Measurements from ENCODE around the gene ZBTB20. TPM values are rescaled to one million over a fixed set of nuclear protein-coding genes. Genes with fewer than 3 reads are reported as not detected.

The ZBTB20 gene
- polyA plus RNA-seq, 1 donor from 2014 or later: 42.6 TPM

DNA sequence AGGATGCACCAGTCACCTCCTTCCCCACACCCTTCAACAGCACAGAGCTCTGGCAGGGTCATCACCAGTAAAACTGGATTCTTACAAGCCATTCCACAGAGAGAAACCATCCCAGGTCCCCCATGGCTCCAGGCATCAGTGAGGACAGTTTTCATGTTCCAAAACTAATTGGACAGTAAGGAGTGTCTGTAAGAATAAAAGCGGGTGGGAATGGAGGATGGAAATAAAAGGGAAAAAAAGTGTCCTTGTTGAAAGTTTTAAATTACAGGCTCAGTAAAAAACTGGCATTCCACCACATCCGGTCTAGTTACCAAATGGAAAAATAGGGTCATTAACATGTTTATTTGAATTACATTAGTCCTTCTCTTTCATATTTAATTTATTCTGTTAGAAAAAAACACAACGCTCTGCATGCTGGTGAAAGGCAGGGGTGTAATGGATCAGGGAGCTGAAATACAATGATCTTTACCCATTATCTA lies 735.9 kb downstream of the ZBTB20 start:
- Mint-ChIP-seq H3K27me3 (no peaks in the 10 kb centered on the region), H3K27ac (no peak overlapping the region), H3K9me3 (no peaks in the 10 kb centered on the region), H3K4me3 (no peak overlapping the region), H3K4me1 (peaks cover 26 to 35% (median 35%) of the 10 kb centered on the region in 3 donors), H3K36me3 (peaks cover 2% of the 10 kb centered on the region)

DNA sequence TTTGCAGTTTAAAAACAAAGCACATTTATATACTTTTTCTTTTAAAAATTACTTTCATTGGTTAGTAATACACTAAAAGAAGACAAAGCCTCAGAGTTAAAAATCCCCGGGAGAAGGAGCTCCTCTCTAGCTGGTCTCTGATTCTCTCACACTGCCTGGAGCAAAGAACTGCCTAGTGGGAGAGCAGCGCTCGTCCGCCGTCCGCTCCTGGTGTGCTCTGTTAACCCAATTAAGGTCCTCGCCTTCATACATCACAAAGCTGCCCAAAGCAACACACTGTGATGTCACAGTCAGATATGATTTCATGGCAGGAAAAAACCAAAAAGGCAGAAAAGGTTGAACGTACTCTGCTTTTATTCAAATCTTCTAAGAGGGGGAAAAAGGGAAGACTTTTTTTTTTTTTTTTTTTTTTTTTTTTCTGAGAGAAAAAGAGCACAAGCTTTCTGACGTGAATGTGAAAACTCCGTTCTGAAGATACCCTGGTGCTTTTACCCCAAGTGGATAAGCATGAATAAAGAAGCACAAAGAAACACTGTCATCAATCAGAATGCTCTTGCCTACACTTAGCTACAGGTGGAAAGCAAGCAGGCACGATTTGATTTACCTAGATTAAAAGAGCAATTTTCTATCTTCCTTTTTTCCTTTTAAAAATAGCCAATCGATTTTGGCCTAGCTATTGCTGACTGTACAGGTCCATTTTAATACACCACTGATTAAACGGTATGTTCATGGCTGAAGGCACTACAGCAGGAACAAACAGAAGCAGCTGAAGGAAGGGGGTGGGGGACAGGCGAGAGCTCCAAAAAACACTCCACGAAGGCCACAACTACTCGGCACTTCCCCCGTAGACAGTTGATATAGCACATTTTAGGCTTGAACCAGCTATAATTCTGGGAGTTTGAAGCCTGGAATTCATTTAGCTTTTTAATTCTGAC lies 738.1 kb downstream of the ZBTB20 start:
- H3K36me3 Mint-ChIP-seq: peaks cover 4% of the 10 kb centered on the region
- H3K27me3 Mint-ChIP-seq: no peaks in the 10 kb centered on the region
- H3K4me3 Mint-ChIP-seq: no peak overlapping the region
- H3K4me1 Mint-ChIP-seq: peaks cover 32 to 46% (median 45%) of the 10 kb centered on the region in 3 donors
- peak overlapping the region; percentile 50 for H3K27ac Mint-ChIP-seq
- H3K9me3 Mint-ChIP-seq: no peaks in the 10 kb centered on the region

DNA sequence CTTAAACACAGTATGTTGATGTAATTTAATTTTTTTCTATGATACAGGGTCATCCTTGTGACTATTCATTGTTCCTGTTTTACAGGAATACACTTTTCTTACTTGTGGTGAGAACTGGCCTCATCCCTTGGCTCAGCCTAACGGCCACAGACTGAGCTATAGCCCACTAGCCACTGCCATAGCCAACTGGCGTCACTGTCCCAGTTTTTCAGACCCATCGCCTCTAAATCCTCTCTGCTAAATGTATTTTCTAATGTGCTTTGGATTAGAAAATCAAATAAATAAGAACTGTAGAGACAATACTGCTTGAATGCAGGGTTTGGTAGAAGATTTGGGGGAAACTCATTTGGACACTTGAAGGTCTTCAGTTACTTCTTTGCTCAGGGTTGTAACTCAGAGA lies 740.2 kb downstream of the ZBTB20 start:
- H3K9me3 Mint-ChIP-seq: no peaks in the 10 kb centered on the region
- peaks cover 11% of the 10 kb centered on the region for H3K36me3 Mint-ChIP-seq
- no peaks in the 10 kb centered on the region for H3K27me3 Mint-ChIP-seq
- H3K4me3 Mint-ChIP-seq: peak overlapping the region in 1 of 4 donors; percentile 68
- peak overlapping the region in 1 of 3 donors; percentile 8 for H3K27ac Mint-ChIP-seq
- H3K4me1 Mint-ChIP-seq: peaks cover 27 to 33% (median 30%) of the 10 kb centered on the region in 3 donors

DNA sequence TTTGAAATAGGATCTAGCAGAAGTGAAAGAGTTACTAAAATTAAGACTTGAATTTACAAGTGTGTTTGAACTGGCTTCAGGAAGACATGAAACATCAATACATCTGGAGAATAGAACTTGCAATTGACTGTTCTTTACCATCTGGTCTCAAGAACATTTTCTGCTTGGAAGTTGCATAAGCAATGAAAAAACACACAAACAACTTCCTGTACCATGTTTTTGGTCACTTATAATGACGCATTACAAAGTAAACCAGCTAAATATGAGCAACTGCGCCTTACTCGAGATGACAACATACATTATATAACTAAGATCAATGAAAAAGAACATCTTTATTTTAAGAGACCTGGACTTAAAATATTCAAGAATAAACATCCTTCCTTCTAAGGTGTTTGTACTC lies 740.8 kb downstream of the ZBTB20 start:
- Mint-ChIP-seq H3K27ac (peak overlapping the region in 1 of 3 donors; percentile 17), H3K4me3 (no peak overlapping the region), H3K27me3 (no peaks in the 10 kb centered on the region), H3K9me3 (no peaks in the 10 kb centered on the region), H3K36me3 (peaks cover 11% of the 10 kb centered on the region), H3K4me1 (peaks cover 24 to 29% (median 28%) of the 10 kb centered on the region in 3 donors)

- H3K27ac Mint-ChIP-seq: peak overlapping the region in 2 of 3 donors; percentile 36 to 59
- H3K4me3 Mint-ChIP-seq: no peak overlapping the region
- H3K27me3 Mint-ChIP-seq: no peaks in the 10 kb centered on the region
- H3K4me1 Mint-ChIP-seq: peaks cover 24 to 26% (median 25%) of the 10 kb centered on the region in 3 donors
- no peaks in the 10 kb centered on the region for H3K9me3 Mint-ChIP-seq
- peaks cover 11% of the 10 kb centered on the region for H3K36me3 Mint-ChIP-seq
Measured at GRCh38 chr3:114405202-114405990, 741.7 kb downstream of the ZBTB20 start.

- peaks cover 9% of the 10 kb centered on the region for H3K36me3 Mint-ChIP-seq
- no peaks in the 10 kb centered on the region for H3K9me3 Mint-ChIP-seq
- peak overlapping the region in 1 of 3 donors; percentile 36 for H3K27ac Mint-ChIP-seq
- H3K27me3 Mint-ChIP-seq: no peaks in the 10 kb centered on the region
- peaks cover 21 to 26% (median 24%) of the 10 kb centered on the region in 3 donors for H3K4me1 Mint-ChIP-seq
- no peak overlapping the region for H3K4me3 Mint-ChIP-seq
Measured at GRCh38 chr3:114404590-114404989, 742.5 kb downstream of the ZBTB20 start.

GRCh38 chr3:114402838-114403237 lies 744.2 kb downstream of the ZBTB20 start:
- Mint-ChIP-seq H3K36me3 (peaks cover 9% of the 10 kb centered on the region), H3K9me3 (no peaks in the 10 kb centered on the region), H3K4me3 (no peak overlapping the region), H3K4me1 (peaks cover 17 to 23% (median 21%) of the 10 kb centered on the region in 3 donors), H3K27me3 (no peaks in the 10 kb centered on the region), H3K27ac (no peak overlapping the region)

DNA sequence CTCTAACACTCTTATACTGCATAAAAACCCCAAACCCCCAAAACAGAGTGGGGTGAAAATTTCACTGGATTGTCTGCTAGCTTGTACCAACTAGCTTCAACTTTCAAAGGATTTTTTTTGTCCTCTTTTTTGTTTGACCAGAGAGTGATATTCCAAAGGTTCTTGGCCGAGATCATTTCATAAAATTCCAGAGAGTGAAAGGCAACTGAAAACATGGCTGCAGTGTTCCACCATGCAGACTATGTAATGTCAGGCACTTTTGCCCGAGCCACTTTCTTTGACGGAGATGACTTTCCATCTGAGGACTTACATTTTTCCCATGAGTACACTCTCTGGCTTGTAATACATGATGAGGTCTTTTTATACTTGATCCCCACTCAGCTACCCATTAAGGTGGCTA lies 745.7 kb downstream of the ZBTB20 start:
- Mint-ChIP-seq H3K9me3 (no peaks in the 10 kb centered on the region), H3K27ac (no peak overlapping the region), H3K27me3 (no peaks in the 10 kb centered on the region), H3K4me3 (no peak overlapping the region), H3K36me3 (peaks cover 9% of the 10 kb centered on the region), H3K4me1 (peaks cover 17 to 29% (median 20%) of the 10 kb centered on the region in 3 donors)

GRCh38 chr3:114400371-114400770 lies 746.7 kb downstream of the ZBTB20 start:
- Mint-ChIP-seq H3K4me3 (no peak overlapping the region), H3K36me3 (peaks cover 9% of the 10 kb centered on the region), H3K4me1 (peaks cover 13 to 31% (median 17%) of the 10 kb centered on the region in 3 donors), H3K27me3 (no peaks in the 10 kb centered on the region), H3K27ac (no peak overlapping the region), H3K9me3 (no peaks in the 10 kb centered on the region)

DNA sequence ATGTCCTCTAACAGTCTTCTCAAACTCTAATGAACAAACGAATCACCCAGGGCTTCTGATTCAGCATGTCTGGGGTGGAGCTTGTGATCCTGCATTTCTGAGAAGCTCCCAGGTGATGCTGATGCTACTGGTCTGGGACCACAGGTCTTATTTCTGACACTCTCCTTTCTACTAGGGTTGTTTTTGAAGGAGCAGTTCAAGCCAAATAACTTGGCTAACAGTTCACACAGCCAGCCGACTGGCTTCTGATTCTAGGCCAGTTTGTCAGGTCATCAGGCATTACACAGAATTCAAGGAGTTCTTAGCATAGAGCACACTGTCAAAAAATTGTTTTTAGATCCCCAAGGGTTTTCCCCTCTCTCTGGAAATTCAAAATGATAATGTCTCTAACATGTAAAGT lies 752.5 kb downstream of the ZBTB20 start:
- peaks cover 18 to 55% (median 38%) of the 10 kb centered on the region in 3 donors for H3K4me1 Mint-ChIP-seq
- H3K27ac Mint-ChIP-seq: no peak overlapping the region
- H3K36me3 Mint-ChIP-seq: peaks cover 3% of the 10 kb centered on the region
- no peaks in the 10 kb centered on the region for H3K9me3 Mint-ChIP-seq
- no peaks in the 10 kb centered on the region for H3K27me3 Mint-ChIP-seq
- no peak overlapping the region for H3K4me3 Mint-ChIP-seq

DNA sequence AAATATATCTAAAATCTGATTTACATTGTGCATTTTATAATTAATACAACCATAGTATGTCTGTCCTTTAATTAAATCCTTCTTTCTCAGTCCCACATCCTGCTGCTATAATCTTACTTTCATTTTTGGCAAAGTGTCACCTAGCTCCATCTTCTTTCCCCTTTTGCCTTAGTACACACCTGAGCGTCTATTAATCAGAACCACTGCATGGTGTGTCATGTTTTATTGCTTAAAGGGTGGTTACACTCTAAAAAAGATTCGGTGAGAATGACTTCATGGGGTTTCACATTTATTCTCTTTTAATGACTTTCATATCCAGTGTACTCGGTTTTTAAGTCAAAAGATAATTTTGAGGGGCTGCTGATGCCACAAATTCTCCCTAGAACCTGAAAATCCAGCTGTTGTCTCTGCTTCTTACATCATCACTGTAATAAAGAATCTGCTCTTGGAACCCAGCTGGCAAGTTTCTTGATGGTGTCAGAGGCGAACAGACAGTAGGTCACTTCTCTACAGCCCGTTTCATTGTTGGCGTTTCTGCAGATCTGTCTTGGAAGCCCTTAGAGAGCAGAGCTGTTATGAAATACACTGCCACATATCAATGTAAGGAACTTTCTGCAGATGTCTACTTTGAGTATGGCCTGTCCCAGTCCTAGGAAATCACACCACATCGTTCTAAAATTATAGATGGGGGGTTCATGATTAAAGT lies 753.6 kb downstream of the ZBTB20 start:
- H3K9me3 Mint-ChIP-seq: no peaks in the 10 kb centered on the region
- H3K4me3 Mint-ChIP-seq: peak overlapping the region in 1 of 4 donors; percentile 67
- H3K27me3 Mint-ChIP-seq: no peaks in the 10 kb centered on the region
- peaks cover 8% of the 10 kb centered on the region for H3K36me3 Mint-ChIP-seq
- H3K4me1 Mint-ChIP-seq: peaks cover 23 to 51% (median 44%) of the 10 kb centered on the region in 3 donors
- peak overlapping the region in 1 of 3 donors; percentile 28 for H3K27ac Mint-ChIP-seq

GRCh38 chr3:114392831-114393230 lies 754.3 kb downstream of the ZBTB20 start:
- H3K27ac Mint-ChIP-seq: peak overlapping the region in 2 of 3 donors; percentile 7 to 27
- no peak overlapping the region for H3K4me3 Mint-ChIP-seq
- H3K36me3 Mint-ChIP-seq: peaks cover 10% of the 10 kb centered on the region
- H3K4me1 Mint-ChIP-seq: peaks cover 23 to 51% (median 45%) of the 10 kb centered on the region in 3 donors
- no peaks in the 10 kb centered on the region for H3K27me3 Mint-ChIP-seq
- H3K9me3 Mint-ChIP-seq: no peaks in the 10 kb centered on the region

DNA sequence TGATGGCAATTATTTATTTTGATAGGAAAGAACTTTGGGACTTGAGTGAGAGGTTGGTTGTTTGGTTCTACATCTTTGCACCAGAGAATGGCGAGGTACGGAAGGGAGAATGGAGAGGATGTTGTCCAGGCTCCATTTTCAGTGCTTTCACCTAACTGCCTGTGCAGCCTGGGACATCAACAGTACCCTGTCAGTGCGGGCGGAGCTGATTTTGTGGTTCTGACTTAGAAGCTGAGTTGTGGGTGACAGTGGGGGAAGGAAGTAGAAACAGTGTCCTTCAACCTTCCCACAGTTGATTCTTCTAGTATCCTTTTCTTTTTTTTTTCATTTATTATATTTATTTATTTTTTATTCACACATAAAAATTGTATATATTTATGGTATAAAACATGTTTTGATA lies 757.9 kb downstream of the ZBTB20 start:
- Mint-ChIP-seq H3K27ac (no peak overlapping the region), H3K9me3 (no peaks in the 10 kb centered on the region), H3K4me3 (no peak overlapping the region), H3K36me3 (peaks cover 10% of the 10 kb centered on the region), H3K27me3 (no peaks in the 10 kb centered on the region), H3K4me1 (peaks cover 21 to 38% (median 27%) of the 10 kb centered on the region in 3 donors)

GRCh38 chr3:114384558-114384903 lies 762.6 kb downstream of the ZBTB20 start:
- H3K4me3 Mint-ChIP-seq: peak overlapping the region; percentile 73 to 93 (median 82)
- no peaks in the 10 kb centered on the region for H3K9me3 Mint-ChIP-seq
- H3K4me1 Mint-ChIP-seq: peaks cover 0 to 19% (median 7%) of the 10 kb centered on the region in 3 donors
- peak overlapping the region in 1 of 3 donors; percentile 45 for H3K27ac Mint-ChIP-seq
- H3K36me3 Mint-ChIP-seq: peaks cover 8% of the 10 kb centered on the region
- no peaks in the 10 kb centered on the region for H3K27me3 Mint-ChIP-seq

Data from IgD-negative memory B cell (primary cell).